GM19025 (cell line): Measurements from ENCODE around the gene CDK5R2.

Experiments used
- ATAC-seq: cut with Tn5 transposase; IDR thresholded peaks from one replicate; pipeline ENCODE4 v1.9.1; 2021; ENCODE audit warnings: mild to moderate bottlenecking, low read depth, moderate library complexity; ENCODE audit not compliant: unreplicated experiment

CDK5R2 gene

DNA sequence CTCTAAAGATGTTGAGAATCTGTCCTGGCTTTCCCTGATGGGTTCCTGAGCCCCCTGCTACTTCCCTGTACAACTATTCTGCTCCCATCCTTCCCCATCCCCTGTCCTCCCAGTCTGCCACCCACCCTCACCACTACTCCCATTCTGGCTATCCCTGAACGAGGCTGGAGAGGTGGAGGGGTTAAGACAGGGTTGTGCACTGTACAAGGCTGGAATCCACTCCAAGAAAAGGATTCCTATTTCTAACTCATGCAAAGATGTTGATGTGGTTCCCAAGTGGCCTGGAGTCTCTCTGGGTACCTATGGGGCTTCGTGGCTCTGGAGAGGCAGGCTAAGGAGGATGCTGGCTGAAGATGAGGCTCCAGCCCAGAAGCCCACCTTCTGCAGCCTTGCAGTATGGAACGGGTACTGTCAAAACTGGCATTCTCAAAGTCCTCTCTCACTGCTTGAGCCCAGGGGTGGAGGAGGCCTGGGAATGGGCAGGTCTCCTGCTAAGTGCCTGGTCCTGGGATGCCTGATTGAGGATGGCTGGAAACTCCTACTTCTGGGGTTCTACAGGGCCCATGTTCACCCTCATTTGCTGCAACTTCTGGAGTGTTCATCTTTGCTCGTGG, 26.8 kb downstream of the CDK5R2 start:
- ATAC-seq = no peak

DNA sequence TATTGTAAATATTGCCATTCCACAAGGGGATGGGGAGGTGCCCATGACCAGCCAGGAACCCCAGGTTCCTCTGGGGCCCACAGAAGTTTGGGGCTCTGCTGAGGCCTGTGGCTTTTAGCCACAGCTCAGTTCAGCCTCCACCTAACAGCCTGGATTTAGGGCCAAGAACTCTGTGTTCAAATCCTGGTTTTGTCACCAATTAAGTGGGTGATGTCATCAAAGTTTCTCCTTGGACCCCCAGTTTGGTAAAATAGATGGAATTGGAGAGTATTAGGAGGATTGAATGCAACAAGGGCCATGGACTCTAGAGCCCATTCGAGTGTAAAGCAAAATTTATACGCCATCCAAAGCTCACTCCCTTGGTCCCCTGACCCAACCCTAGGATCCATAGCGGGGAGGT, 28.7 kb downstream of the CDK5R2 start:
- no peak for ATAC-seq

- no peak for ATAC-seq
Observed at GRCh38 chr2:218988650-218989049, 29.2 kb downstream of the CDK5R2 start.

- ATAC-seq = no peak
Observed at GRCh38 chr2:218990052-218990451, 30.6 kb downstream of the CDK5R2 start.

- no peak for ATAC-seq
Observed at GRCh38 chr2:218990612-218991011, 31.1 kb downstream of the CDK5R2 start.

DNA sequence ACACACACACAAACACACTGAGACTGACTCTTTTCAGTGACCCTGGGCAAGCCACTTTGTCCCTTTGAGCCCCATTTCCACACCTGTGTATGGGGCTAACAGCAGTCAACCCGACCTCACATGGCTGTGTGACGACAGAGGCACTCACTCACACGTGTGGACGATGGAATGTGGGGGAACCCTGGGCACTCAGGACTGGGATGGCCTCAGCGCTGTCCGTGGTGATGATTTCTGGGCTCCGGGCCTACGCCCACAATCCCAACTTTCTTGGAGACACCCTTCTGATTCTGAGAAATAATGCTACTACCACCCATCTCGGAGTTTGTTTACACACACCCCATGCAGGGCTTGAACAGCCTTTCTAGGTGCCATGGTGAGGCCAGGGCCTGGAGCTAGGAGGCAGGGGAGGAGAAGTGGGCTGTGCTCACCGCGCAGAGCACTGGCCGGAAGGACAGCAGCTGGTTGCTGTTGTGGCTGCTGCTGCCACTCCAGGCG, 32.3 kb downstream of the CDK5R2 start:
- ATAC-seq = no peak

GRCh38 chr2:218992196-218992595, 32.7 kb downstream of the CDK5R2 start:
- ATAC-seq = no peak

DNA sequence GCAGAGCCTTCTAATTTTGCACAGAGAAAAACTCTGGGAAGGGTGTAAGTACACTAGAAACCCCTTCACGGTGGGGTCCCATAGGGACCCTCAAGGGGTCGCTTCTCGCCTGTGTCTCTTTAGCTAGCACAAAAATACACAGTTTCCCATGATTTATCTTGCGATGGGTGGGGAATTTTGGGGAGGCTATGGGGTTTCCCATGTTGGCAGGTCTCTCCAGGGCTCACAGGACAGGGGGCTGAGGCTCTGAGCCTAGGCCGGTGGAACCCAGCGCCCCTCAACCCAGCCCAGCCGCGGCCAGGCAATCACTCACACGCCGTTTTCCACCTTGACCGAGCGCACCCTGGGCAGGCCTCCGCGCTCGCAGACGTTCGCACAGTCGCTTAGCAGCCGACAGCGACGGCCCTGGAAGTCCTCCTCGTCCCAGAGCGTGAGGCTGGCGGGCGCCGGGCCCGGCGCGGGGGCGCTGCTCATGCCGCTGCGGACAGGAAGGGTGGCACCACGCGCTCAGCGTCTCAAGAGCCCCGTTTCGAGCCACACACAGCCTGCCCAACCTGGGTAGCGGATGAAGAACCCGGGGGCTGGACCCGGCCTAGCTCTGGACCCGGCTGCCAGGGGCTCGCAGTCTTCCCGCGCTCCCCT, 33.4 kb downstream of the CDK5R2 start:
- ATAC-seq = no peak

- no peak for ATAC-seq
Observed at GRCh38 chr2:218993345-218994315, 34.2 kb downstream of the CDK5R2 start, which contains the start of gene CRYBA2. TSS of gene CRYBA2 (minus strand) at chr2:218993422. CDS start at chr2:218993176, 246 bp downstream.

- no peak for ATAC-seq
Observed at GRCh38 chr2:218995561-218995960, 36.1 kb downstream of the CDK5R2 start.

DNA sequence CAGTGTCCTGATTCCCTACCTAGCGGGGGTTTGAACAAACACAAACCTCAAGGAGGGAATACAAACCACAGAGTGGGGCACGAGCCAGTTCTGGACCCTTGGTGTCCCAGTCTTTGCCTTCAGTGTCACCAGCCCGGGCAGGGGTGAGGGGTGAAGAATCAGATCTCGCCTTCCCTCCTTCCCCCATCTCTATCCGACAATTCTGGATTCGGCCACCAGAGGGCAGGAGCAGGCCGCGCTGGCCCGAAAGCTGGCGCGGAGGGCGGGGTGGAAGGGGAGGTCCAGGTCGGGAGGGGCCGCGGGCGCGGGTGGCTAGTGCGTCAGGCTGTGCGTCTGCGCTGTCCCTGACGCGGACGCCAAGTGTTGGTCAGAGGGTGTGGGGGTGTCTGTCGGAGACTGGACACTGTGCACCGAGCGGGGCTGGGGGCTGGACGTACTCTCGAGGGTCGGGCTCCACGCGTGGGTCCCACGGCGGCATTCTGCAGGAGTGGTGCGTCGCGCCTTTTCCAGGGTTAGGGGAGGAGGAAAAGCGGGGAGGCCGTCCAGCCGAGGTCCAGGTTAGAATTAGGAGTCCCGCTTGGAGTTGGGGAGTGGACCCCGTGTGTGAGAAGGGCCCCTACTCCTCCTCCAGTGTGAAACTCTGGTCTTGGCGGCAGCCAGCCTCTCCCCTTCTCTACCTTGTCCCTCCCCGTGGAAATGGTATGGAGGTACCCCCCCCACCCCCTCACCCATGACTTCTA, 36.7 kb downstream of the CDK5R2 start:
- ATAC-seq = peak; percentile 55

- no peak for ATAC-seq
Observed at GRCh38 chr2:218996937-218997336, 37.5 kb downstream of the CDK5R2 start.

DNA sequence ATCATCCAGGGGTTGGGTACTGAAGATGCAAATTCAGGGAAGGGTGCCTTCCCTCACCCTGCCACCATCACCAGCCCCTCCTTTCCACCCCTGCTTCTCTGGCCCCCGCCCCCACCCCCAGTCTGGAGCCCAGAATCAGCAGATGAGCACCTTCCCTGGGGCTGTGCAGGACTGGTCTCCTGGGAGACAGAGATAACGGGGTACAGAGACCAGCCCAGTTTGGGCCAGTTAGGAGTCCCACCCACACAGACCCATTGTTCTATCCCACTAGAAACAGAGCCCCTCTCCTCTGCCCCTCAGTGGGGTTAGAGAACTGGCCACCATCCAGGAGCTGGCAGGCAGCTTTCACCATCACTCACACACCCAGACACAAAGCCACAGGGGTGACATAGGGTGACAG, 38.3 kb downstream of the CDK5R2 start:
- ATAC-seq = no peak

GRCh38 chr2:218998414-218999002, 39.0 kb downstream of the CDK5R2 start:
- ATAC-seq = no peak

DNA sequence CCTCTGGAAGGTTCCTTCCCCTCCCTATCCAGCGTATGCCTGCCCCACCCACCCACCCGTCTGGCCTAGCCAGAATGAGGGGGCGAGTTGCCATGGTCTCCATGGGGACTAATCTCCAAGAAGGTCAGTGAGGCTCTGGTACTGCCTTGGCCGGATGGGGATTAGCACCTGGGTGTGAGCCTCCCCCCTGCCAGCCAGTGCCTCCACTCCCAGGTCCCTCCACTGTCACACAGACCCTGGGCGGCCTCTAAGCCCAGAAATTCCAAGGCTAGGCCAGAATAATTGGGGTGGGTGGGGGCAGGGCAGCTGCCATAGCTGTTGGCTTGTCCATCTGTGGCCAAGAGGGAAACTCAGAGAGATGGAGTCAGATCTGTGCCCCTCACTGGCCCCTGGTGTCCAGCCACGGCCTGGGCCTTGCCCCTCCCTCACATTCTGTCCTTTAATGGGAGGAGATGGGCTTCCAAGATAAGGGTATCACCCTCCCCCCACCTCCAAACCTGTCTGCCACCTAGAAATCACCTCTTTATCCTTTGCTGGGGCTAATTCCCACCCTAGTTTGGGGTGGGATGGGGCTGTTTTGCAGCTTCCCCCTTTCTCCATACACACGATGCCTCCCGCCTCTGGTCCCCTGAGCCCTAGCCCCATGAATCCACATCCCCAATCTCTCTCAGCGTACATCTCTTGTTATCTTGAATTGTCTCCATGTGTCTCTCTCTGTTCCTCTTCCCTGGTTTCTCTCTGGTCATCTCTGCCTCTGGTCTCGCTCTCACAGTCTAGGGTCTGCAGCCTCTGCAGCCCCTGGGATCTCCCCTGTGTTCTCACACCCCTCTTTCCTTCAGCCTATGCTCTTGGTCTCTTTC, 39.8 kb downstream of the CDK5R2 start:
- no peak for ATAC-seq

GRCh38 chr2:218999881-219000568, 40.6 kb downstream of the CDK5R2 start:
- no peak for ATAC-seq

- no peak for ATAC-seq
Observed at GRCh38 chr2:219000569-219000960, 41.1 kb downstream of the CDK5R2 start.

DNA sequence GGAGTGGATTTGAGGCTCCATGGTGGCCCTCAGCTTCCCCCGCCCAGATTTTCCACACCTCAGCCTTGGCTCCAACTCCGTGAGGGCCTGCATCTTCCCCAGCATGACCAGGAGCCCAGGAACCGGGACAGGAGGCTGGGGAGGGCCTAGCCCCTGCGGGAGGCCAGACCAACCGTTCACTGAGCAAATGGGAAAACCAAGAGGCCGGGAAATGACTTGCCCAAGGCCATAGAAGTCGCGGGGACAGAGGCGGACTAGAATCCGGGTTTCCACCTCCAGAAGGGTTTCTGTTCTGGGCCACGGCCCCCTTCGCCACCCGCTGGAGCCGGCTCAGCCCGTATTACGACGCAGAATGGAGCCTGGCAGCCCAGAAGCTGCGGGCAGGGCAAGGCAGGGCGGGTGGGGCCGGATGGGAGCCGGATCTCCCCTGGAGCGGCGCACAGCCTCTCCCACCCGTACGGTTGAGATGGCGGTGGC, 41.7 kb downstream of the CDK5R2 start:
- ATAC-seq = no peak
